ENCODE results near the gene EEF2KMT. TPM values are rescaled to one million over a fixed set of nuclear protein-coding genes. Genes with fewer than 3 reads are reported as not detected.

The EEF2KMT gene
- total and polyA plus RNA-seq, 9 of the 15 experiments (the other 6 are each of a cell fraction or from before 2014, with no cell fraction given): 4.2 to 22.7 (median 12.8) TPM

- in situ Hi-C loops (cut with MboI) (no loop called here), intact Hi-C loops (cut with micrococcal nuclease) (no loop called here)
- Histone ChIP-seq H2AFZ (ENCODE audit: low read depth, low read length) (peak within 1 kb of the TSS; percentile 96), H3K27me3 (ENCODE audit: control insufficient read depth in 2 of 2, insufficient read depth in 2 of 2, low read length in 2 of 2) (peaks cover 5 to 10% of the 10 kb centered on the region in 2 experiments; a peak in 2 of 5 replicates), H3K79me2 (ENCODE audit: control insufficient read depth, insufficient read depth, low read length) (peaks cover 16% of the 10 kb centered on the region), H3K9ac (ENCODE audit: insufficient read depth in 1 of 2, low read depth in 2 of 2, low read length in 2 of 2) (peak within 1 kb of the TSS; percentile 83 to 93), H4K20me1 (replicated peaks; ENCODE audit: control insufficient read depth, insufficient read depth, low read length) (no peaks in the 10 kb centered on the region), H3K36me3 (ENCODE audit: control insufficient read depth, insufficient read depth, low read length) (peaks cover 26% of the 10 kb centered on the region), H3K4me2 (ENCODE audit: insufficient read depth, low read length) (peak within 1 kb of the TSS; percentile 99), H3K4me1 (replicated peaks in 1 of 2; ENCODE audit: control insufficient read depth in 2 of 2, insufficient read depth in 2 of 2, low read length in 2 of 2) (peaks cover 5 to 6% of the 10 kb centered on the region in 2 experiments; a peak in 3 of 5 replicates), H3K27ac (ENCODE audit: extremely low read depth, low read depth, low read length) (peak within 1 kb of the TSS; percentile 74), H3K9me1 (ENCODE audit: control insufficient read depth, insufficient read depth, low read length) (no peaks in the 10 kb centered on the region), H3K9me3 (replicated peaks; ENCODE audit: control insufficient read depth, insufficient read depth, low read depth, low read length) (peaks cover 5% of the 10 kb centered on the region; the same call in 1 of the 2 replicates), H3K4me3 (peak within 1 kb of the TSS; percentile 94)
- WGBS (ENCODE audit: insufficient coverage, low coverage, missing lambda C conversion rate): under 1% methylated on average over 49 of the region's 53 CpGs
- BruUV-seq (replicated peaks): TSS peak; percentile 60
- FAIRE-seq (peak; percentile 73), DNase-seq (ENCODE audit: extremely low read depth in 1 of 4, low spot score in 3 of 4) (peak; percentile 93 to 97 (median 96)), ATAC-seq (peak; percentile 97)
- ChIA-PET POLR2A (interaction anchor here (0.7 to 1.5 kb wide), 4 partner anchors 10 to 309 kb away, joined by 3 to 6 read pairs (median 5); no protein-coding TSS in a partner anchor), CTCF (ENCODE audit: low intra/inter-chr PET ratio) (no interaction called here)
- TF ChIP-seq ARHGAP35 (IDR thresholded peaks at IDR 0.05; ENCODE audit: partially characterized antibody) (no peak), GTF2A2 (tag; IDR thresholded peaks at IDR 0.05) (no peak), MTF1 (CRISPR knock-in tag; IDR thresholded peaks at IDR 0.05; ENCODE audit: borderline replicate concordance) (no peak), KDM2B (CRISPR knock-in tag; IDR thresholded peaks at IDR 0.05) (no peak), MBD2 (IDR thresholded peaks at IDR 0.05; ENCODE audit: borderline replicate concordance, low read depth) (peak; percentile 33; the same call in 1 of the 2 replicates), GABPB1 (CRISPR knock-in tag; IDR thresholded peaks at IDR 0.05) (peak; percentile 64), ZNF224 (CRISPR knock-in tag; IDR thresholded peaks at IDR 0.05) (no peak), ZNF764 (CRISPR knock-in tag; IDR thresholded peaks at IDR 0.05; ENCODE audit: low read depth) (no peak), ZNF175 (CRISPR knock-in tag; IDR thresholded peaks at IDR 0.05; ENCODE audit: low read depth) (no peak), CREB5 (CRISPR knock-in tag; IDR thresholded peaks at IDR 0.05) (no peak), ZNF639 (CRISPR knock-in tag; conservative IDR thresholded peaks at IDR 0.05 in 1 of 2, IDR thresholded peaks at IDR 0.05 in 1 of 2) (peak in 1 of 2 experiments; percentile 50; a peak in 1 of 4 replicates), FIP1L1 (IDR thresholded peaks at IDR 0.05; ENCODE audit: low read depth, low read length, poor library complexity, severe bottlenecking) (peak; percentile 61), UBTF (IDR thresholded peaks at IDR 0.05; ENCODE audit: borderline replicate concordance in 1 of 2, low read depth in 2 of 2, low read length in 2 of 2) (0 out of 4 replicates have a peak, but pooled peaks have one; percentile 27 to 45), ZNF445 (CRISPR knock-in tag; IDR thresholded peaks at IDR 0.05; ENCODE audit: low read depth) (no peak)
Observed at GRCh38 chr16:5071681-5072333, 25.8 kb downstream of the EEF2KMT start, which contains the start of gene ALG1. ALG1 (plus strand) TSS chr16:5071843; CDS start chr16:5071850, 7 bp downstream.

Data from K562 (cell line).